ENCODE results near the gene RPL26.
"Not testable (repeated sequence)": the region's sequence is repeated elsewhere in the genome, so short reads cannot be mapped to it uniquely, and the experiment has no call there.

The RPL26 gene

GRCh38 chr17:8365143-8365542 lies 17.9 kb downstream of the RPL26 start:
- no peak for DNase-seq (ENCODE audit: low read depth)

DNA sequence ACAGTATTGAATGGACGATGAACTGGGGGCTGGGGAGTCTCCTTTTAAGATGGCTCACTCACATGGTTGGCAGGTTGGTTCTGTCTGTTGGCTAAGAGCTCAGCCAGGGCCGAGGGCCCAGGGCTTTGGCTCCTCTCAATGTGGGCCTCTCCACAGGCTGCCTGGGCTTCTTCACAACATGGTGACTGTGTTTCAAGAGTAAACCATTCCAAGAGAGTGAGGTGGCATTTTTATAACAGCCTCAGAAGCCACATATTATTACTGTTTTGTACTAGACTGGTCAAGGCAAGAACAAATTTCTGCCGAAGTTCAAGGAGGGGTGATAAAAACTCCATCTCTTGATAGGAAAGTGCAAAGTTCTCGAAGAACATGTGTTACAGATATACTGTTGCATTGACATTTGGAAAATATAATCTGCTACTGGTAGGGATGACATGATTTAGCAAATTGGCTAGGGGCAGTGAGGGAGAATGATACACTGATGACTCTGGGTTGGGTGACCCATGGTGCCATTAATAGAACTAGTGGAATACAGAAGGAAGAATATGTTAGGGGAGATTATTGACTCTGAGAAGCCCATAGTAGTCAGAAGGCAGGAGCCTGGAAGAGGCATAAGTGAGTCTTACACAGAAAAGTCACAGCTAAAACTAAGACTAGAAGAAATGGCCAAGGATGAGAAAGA lies 20.2 kb downstream of the RPL26 start:
- DNase-seq (ENCODE audit: low read depth) = no peak

- DNase-seq (ENCODE audit: low read depth) = no peak
These were observed 22.2 kb downstream of the RPL26 start for GRCh38 chr17:8360751-8361150.

- no peak for DNase-seq (ENCODE audit: low read depth)
These were observed 22.7 kb downstream of the RPL26 start for GRCh38 chr17:8360260-8360659.

DNA sequence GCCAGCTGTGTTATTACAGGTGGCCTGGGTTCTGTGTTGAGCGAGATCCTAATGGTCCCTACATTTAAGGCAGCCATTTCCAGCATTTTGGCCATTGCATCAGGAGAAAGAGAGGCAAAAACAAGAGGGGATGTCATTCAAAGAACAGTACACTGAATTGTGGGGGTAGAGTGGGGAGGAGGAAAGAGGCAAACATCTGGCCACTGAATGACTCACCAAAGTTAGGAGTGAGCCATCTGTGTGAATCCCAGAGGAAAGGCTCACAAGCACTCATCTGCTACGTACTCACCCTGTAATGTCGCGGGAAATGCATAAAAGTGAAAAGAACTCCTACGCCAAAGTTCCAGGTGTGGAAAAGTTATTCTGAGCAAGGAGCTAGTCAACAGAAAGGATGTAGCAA lies 23.2 kb downstream of the RPL26 start:
- no peak for DNase-seq (ENCODE audit: low read depth)

GRCh38 chr17:8357910-8358309 lies 25.1 kb downstream of the RPL26 start:
- no peak for DNase-seq (ENCODE audit: low read depth)

DNA sequence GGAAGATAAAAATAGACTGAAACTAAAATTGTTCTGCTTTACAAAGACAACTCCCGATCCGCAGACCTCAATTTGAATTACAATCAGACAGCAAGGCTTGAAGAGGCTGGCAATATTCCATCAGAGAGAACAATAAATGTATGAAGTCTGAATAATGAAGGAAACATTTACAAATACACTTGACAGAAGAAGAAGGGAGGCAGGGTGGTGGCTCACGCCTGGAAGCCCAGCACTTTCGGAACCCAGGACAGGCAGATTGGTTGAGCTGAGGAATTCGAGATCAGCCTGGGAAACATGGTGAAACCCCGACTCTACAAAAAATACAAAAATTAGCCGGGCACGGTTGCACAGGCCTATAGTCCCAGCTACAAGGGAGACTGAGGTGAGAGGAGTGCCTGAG lies 28.8 kb downstream of the RPL26 start:
- no peak for DNase-seq (ENCODE audit: low read depth)

GRCh38 chr17:8353736-8354135 lies 29.3 kb downstream of the RPL26 start:
- DNase-seq (ENCODE audit: low read depth) = no peak

DNA sequence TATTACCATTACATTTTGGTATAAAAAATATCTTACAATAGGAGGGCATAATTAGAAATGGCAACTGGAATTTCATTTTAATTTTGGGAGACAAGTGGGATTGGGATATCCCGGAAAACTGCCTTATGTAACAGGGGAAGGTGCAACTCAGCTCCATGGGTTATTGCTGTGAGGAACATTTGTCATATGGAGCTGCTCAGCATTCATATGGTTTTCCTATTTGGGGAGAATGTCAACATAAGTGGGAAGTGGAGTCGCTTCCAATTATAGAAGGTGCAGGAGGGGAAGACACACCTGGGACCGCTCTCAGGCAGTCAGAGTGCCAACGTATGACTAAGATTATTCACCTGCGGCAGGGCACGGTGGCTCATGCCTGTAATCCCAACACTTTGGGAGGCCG lies 32.7 kb downstream of the RPL26 start:
- no peak for DNase-seq (ENCODE audit: low read depth)

- not testable (repeated sequence) for DNase-seq (ENCODE audit: low read depth)
These were observed 36.0 kb downstream of the RPL26 start for GRCh38 chr17:8347001-8347400.

DNA sequence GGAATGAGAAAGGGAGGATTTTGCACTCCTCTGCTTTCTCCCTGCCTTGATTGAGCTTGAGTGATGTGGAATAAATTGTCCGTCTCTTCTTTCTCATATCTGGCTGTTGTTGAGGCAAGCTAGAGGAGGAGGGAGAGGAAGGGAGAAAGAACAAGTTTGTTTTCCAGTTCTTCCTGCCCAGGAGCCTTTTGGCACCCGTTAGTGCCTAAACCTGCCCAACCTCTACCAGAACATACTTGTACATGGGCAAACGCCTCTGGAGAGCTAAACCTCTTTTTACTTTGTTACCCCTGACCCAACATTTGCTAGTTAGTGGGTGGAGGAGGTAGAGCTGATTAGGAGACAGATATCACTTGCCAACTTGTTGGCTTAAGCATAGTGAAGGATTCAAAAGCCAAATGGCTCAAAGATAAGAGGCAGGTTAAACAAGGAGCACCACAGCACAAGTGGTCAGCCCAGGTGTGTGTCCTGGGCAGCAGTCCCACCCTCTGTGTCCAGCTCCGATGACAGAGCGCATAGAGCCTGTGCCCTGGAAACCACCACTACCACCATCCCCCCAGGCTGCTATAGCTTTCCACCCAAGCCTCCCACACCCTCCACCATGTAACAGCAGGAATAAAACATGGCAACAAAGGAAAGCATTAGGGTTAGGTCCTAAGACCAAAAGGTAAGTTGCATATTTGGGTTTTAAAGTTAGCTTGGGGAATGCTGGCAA lies 36.9 kb downstream of the RPL26 start:
- DNase-seq (ENCODE audit: low read depth) = no peak

DNA sequence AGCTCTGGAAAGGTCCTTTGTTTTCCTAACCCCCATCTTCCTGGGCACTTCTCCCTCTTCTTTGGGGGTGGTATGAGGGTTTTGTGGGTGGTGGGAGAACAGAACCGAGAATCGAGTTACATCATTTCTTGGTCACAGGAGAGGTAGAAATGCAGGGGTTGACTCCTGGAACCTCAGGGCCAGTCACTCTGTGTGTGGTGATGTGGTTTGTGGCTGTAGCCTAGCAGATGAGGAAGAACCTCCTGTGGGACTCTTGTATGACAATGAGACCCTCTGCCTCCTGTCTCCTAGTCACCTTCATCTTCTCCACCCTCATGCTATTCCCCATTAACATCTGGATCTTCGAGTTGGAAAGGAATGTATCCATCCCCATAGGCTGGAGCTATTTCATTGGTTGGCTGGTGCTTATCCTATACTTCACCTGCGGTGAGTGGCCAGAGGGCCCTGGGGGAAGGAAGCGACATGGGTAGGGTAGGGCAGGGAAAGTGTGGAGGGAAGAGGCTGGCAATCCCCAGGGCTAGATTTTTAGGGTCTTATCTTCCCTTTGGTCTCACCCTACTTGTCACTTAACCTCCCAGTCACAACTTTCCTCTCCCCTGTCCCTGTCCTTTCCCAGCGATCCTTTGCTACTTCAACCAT lies 37.8 kb downstream of the RPL26 start:
- no peak for DNase-seq (ENCODE audit: low read depth)

DNA sequence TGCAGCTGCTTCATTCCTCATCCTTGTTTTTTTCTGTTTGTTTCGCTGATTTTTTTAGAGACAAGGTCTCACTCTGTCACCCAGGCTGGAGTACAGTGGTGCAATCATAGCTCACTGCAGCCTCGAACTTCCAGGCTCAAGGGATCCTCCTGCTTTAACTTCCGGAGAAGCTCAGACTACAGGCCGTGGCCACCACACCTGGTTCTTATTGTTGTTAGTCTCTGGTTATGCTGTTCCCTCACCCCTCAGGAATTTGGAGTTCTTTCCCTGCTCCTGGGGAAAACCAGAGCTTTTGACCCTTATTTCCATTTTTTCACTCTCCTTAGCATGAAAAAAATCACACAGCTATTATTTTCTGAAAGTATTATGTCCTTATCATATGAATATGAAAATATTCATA lies 41.5 kb downstream of the RPL26 start:
- DNase-seq (ENCODE audit: low read depth) = no peak

DNA sequence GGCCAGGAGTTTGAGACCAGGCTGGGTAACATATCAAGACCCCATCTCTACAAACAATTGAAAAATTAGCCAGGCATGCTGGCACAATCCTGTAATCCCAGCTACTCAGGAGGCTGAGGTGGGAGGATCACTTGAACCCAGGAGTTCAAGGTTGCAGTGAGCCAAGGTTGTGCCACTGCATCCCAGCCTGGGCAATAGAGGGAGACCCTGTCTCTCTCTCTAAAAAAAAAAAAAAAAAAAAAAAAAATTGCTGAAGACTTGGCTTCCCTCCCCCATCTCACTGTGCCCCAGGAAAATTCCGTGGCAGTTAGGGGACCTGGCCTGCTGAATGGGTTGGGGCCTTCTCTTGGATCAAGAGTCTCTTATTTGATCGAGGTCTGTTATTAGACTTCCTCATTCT lies 43.5 kb downstream of the RPL26 start, which contains the start of gene ODF4:
Gene ODF4 (plus strand): TSS at position 301 of the 400 bp plus-strand sequence. CDS start 212 bp downstream, outside the sequence.
- no peak for DNase-seq (ENCODE audit: low read depth)

GRCh38 chr17:8338753-8339140 lies 44.2 kb downstream of the RPL26 start:
- no peak for DNase-seq (ENCODE audit: low read depth)

GRCh38 chr17:8337802-8338752 lies 44.9 kb downstream of the RPL26 start:
- no peak for DNase-seq (ENCODE audit: low read depth)

- DNase-seq (ENCODE audit: low read depth) = no peak
These were observed 49.7 kb downstream of the RPL26 start for GRCh38 chr17:8333281-8333680.

GRCh38 chr17:8332688-8333087 lies 50.3 kb downstream of the RPL26 start:
- DNase-seq (ENCODE audit: low read depth) = no peak

DNA sequence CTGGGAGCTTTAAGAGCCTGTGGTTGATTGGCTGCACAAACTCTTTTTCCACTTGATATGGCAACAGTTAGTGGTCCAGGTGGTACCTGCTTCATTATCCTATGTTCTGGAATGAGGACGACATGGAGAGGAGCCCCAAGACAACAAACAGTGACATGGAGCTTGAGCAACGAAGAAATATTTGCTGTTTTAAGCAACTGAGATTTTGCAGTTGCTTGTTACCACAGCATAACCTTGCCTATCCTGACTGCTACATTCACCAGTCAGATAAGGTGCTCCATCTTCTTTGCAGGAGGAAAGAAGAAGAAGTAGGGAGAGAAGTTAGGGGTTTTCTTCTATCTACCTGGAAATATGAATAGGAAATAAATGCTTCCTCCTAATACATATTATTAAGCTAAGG lies 50.9 kb downstream of the RPL26 start:
- DNase-seq (ENCODE audit: low read depth) = no peak
